ENCODE data around the gene DLX4.
A peak's percentile ranks its signal among the peaks of the same experiment; 100 is the strongest.

The DLX4 gene

GRCh38 chr17:49989518-49989880 is 20.5 kb downstream of the DLX4 start:
- DNase-seq = no peak

- no peak for DNase-seq
These were observed 21.3 kb downstream of the DLX4 start for GRCh38 chr17:49990331-49990730.

GRCh38 chr17:49990921-49991320 is 21.9 kb downstream of the DLX4 start:
- DNase-seq = no peak

- DNase-seq = no peak
These were observed 22.4 kb downstream of the DLX4 start for GRCh38 chr17:49991409-49991808.

DNA sequence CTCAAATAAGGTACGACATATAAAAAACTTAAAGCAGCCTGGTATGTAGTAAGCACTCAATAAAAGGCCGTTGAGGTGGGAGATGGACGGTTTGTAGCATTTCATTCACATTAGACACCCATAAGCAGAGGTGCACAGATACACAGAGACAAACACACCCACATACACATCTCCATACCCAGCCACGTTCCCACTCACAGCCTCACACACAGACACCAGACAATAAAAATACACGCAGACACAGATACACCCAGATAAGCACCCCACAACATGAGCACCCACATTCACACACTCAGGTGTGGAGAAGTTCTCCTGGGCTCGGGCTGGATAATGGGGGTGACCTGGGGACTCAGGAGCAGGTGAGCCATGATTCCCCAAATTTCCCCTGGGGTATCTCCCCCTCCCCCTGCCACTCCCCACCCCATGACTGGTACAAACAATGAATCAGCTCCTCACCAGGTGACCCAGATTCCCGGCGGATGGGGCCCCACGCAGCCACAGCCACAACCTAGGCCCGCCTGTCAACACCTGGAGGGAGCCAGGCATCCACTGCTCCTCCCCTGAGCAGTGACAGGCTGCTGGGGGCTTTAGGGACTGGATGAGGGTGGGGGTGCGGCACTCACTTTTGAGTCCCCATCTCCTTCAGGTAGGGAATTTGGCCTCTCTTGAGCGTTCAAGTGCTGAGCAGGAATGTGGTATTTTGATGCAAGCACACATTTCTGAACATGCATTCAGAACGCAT is 23.4 kb downstream of the DLX4 start:
- no peak for DNase-seq

DNA sequence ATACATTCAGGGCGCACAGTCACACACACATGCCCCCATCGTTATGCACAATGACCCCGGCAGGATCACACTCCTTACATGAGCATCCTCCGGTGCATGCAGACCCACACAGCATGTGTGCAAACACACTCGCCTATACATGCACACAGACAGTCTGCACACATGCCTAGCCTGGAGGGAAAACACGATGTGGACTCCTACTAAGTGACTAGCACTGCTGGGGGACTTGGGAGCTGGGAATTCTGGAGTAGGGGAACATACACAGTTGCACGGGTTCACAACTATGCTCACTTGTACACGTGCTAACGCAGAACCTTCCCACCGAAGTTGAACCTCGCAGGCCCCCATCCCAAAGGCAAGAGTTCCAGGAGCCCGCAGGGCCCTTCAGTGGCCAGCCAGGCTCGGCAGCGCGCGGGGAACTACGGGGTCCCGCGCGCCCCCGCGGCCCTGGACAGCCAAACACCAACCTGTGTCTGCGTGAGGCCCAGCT is 24.0 kb downstream of the DLX4 start:
- DNase-seq = no peak

- DNase-seq = no peak
These were observed 24.6 kb downstream of the DLX4 start for GRCh38 chr17:49993423-49994060.

GRCh38 chr17:49994085-49995054 is 25.4 kb downstream of the DLX4 start:
- DNase-seq = no peak

DNA sequence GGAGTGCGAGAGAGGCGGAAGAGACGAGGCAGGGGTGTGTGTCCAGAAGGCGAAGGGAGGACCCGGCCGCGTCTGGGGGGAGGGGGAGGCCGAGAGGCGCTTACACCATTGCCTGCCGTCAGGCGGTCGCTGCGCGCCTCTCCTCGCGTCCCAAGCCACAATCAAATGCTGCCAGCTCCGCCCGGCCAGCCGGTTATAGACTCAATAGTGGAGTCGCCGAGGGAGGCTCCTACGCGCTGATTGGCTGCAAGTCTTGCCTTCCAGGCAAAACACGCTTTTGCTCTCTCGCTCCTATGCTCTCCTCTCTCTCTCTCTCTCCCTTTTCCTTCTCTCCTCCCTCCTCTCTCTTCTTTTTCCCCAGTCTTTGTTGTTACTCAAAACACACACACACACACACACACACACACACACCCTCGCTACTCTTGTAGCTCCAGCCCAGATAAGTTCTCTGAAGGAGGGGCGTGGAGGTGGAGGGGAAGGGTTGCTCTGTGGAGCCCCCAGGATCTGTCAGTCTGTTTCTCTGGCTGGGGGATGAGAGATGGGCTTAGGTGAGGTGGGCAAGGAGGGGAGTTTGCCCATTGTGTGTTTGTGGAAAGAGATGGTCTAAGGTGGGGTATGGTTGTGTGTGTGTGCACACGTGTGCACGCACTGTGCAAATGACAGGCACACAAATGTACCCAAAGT is 26.2 kb downstream of the DLX4 start, which contains the start of gene DLX3:
TSS of gene DLX3 (minus strand) at position 170 of the 684 bp plus-strand sequence. CDS start 226 bp downstream, outside the sequence.
- DNase-seq = no peak

- no peak for DNase-seq
These were observed 27.1 kb downstream of the DLX4 start for GRCh38 chr17:49996121-49996494.

- DNase-seq = peak; percentile 53
These were observed 27.7 kb downstream of the DLX4 start for GRCh38 chr17:49996495-49997300.

- no peak for DNase-seq
These were observed 28.3 kb downstream of the DLX4 start for GRCh38 chr17:49997301-49997650.

DNA sequence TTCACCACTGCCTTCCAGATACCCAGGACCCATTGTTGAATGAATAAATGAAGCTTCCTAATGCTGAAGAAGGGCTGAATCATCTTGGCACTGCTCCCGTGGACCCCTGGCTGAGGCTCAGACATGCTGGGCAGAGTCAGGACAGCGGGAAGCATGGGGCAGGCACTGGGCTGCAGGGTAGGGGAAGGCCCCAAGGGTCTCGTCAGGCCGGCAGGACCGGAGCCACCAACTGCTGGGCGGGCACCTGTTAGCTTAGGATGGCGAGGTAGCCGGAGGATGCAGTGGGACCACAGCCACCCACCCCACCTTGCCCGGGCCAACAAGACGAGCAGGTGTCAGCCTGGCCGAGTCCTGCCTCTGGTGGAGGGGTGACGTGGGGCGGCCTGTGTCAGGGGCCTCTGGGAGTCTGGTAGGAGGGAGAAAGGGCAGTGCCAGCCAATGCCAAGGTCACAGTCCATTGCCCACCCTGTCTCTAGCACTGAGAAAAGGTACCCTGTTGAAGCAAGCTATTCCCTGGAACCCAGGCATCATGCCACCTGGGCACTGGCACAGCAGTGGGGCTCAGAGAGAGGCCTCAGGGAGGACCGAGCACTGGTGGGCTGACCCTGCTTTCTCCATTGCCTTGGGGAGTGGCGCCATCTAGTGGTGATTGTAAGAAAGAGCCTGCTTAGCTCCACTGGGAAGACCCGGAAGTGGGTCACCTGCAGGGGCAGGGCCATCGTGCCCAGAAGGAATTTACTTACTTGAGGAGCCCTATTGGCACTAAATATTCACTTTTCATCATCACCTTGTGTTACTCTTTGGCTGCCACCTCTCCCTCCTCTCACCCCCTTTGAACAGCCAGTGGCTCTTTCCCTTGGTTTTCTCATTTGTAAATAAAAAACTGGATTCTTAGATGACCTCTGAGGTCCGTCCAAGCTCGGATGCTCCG is 29.0 kb downstream of the DLX4 start:
- peak; percentile 83 for DNase-seq

- no peak for DNase-seq
These were observed 30.0 kb downstream of the DLX4 start for GRCh38 chr17:49998836-49999511.

- no peak for DNase-seq
These were observed 34.9 kb downstream of the DLX4 start for GRCh38 chr17:50003911-50004310.

DNA sequence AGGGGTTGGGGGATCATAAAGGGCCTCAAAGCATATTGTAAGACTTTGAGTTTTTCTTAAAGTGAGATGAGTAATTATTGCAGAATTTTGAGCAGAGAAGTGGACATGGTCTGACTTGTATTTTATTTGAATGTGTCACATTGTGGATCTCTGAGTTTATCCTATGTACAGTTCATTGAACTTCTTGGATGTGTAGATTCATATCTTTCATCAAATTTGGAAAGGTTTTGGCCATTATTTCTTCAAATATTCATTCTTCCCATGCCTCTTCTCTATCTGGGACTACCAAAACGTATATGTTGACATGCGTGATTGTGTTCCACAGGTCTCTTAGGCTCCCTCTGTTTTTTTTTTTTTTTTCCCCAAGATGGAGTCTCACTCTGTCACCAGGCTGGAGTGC is 40.3 kb downstream of the DLX4 start:
- no peak for DNase-seq

- DNase-seq = no peak
These were observed 44.1 kb downstream of the DLX4 start for GRCh38 chr17:50013079-50013478.

GRCh38 chr17:50014471-50015088 is 45.6 kb downstream of the DLX4 start:
- DNase-seq = no peak

DNA sequence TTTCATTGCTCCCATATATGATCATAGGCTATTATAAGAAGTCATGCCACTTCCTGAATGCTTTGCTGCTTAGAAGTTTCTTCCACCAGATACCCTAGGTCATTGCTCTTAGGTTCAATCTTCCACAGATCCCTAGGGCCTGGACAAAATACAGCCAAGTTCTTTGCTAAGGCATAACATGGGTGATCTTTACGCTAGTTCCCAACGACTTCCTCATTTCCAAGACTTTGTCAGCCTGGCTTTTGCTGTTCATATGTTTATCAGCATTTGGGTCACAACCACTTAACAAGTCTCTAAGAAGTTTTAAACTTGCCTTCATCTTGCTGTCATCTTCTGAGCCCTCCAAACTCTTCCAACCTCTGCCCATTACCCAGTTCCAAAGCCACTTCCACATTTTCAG is 46.2 kb downstream of the DLX4 start:
- DNase-seq = no peak

DNA sequence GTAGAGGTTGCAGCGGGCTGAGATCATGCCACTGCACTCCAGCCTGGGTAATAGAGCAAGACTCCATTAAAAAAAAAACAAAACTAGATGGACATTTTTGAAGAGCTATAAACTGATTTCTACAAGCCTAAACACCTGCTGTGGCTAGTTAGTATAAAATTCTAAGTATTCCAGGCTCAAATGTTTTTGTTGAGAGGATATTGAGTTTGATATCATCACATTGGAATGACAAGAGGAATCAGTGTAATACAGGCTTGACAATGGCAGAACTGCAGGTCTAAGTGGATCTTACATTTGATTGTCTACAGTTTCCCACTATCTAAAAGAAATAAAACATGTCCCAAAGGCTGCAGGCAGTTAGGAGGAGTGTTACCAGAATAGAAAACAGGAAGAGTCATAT is 49.9 kb downstream of the DLX4 start:
- DNase-seq = no peak
